HG03097 (cell line): ENCODE results near the gene SELENOO.
"Not testable (repeated sequence)": the region's sequence is repeated elsewhere in the genome, so short reads cannot be mapped to it uniquely, and the experiment has no call there.

Experiments used
- ATAC-seq: cut with Tn5 transposase; IDR thresholded peaks from one replicate; pipeline ENCODE4 v1.9.1; 2021; ENCODE audit not compliant: unreplicated experiment, low FRiP score

The SELENOO gene

GRCh38 chr22:50198624-50199017, 2.2 kb upstream of the SELENOO start:
- no peak for ATAC-seq

GRCh38 chr22:50199251-50199721, 1.5 kb upstream of the SELENOO start:
- no peak for ATAC-seq

- ATAC-seq = no peak
Observed at GRCh38 chr22:50199829-50200460, 866 bp upstream of the SELENOO start.

- peak; percentile 22 for ATAC-seq
Observed at GRCh38 chr22:50201191-50202129, 649 bp downstream of the SELENOO start.

GRCh38 chr22:50202130-50202666, 1.4 kb downstream of the SELENOO start:
- ATAC-seq = no peak

GRCh38 chr22:50203288-50203687, 2.5 kb downstream of the SELENOO start:
- no peak for ATAC-seq

- ATAC-seq = no peak
Observed at GRCh38 chr22:50204571-50204970, 3.8 kb downstream of the SELENOO start.

- not testable (repeated sequence) for ATAC-seq
Observed at GRCh38 chr22:50204998-50205397, 4.2 kb downstream of the SELENOO start.

- no peak for ATAC-seq
Observed at GRCh38 chr22:50205781-50206569, 5.2 kb downstream of the SELENOO start.

- ATAC-seq = no peak
Observed at GRCh38 chr22:50206599-50206998, 5.8 kb downstream of the SELENOO start.

- ATAC-seq = no peak
Observed at GRCh38 chr22:50207383-50208140, 6.8 kb downstream of the SELENOO start.

GRCh38 chr22:50208430-50208938, 7.7 kb downstream of the SELENOO start:
- ATAC-seq = no peak

- ATAC-seq = no peak
Observed at GRCh38 chr22:50208939-50209892, 8.4 kb downstream of the SELENOO start.

- no peak for ATAC-seq
Observed at GRCh38 chr22:50209893-50210292, 9.1 kb downstream of the SELENOO start.

- no peak for ATAC-seq
Observed at GRCh38 chr22:50210378-50211139, 9.7 kb downstream of the SELENOO start.

- ATAC-seq = no peak
Observed at GRCh38 chr22:50211147-50211546, 10.3 kb downstream of the SELENOO start.

GRCh38 chr22:50213263-50213662, 12.5 kb downstream of the SELENOO start:
- ATAC-seq = no peak
